B cell (primary cell): ENCODE results near the gene RASA3.

Experiments
- EZH2 ChIP-seq: IDR thresholded peaks from 2 replicates; pipeline ENCODE4 v1.6.1; 2012; ENCODE audit warnings: borderline replicate concordance, low read depth, mild to moderate bottlenecking, moderate library complexity, low read length; ENCODE audit not compliant: insufficient read depth, poor library complexity, severe bottlenecking
- TF ChIP-seq, protein P1 (sequence below): fragments of 200-600 bp; IDR thresholded peaks from one replicate; pipeline ENCODE4 v1.8.0; 2022; ENCODE audit warnings: antibody characterized with exemption, mild to moderate bottlenecking

DNA sequence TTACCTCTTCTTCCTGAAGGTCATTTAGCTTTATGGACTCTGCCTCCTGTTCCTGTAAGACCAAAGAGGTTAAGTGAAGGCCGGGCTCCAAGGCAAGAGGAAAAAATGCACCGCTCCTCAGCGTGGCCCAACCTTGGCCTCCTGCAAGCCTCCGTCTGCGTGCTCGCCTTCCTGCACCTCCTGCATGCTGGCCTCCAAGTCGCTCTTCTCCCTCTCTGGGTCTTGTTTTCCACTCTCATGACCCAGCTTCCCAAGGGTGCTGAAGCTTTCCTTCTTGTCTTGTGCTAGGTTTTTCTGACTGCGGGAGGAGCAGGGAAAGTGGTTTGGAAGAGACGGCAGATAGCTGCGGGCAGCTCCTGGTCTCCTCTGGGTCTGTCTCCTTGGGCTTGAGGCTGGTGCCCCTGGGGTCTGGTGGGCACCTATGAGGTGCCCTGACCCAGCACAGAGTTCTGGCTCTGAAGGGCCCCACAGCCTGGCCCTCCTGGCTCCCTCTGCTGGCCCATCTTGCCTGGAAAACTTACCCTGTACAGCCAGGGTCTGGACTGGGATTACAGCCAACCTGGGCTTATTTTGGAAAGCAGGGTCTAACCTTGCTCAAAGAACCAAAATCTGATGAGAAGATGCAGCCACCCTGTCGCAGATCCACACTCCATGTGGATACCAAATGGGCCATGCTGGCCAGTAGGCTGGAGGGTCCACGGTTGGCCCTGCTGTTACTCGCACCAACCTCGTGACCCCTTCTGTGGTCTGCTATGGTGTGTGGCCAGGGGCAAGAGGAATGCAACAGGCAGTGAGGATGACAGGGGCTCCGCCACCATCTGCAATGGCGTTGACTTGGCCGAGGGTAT, 163.7 kb downstream of the RASA3 start:
- TF ChIP-seq, protein P1, sequence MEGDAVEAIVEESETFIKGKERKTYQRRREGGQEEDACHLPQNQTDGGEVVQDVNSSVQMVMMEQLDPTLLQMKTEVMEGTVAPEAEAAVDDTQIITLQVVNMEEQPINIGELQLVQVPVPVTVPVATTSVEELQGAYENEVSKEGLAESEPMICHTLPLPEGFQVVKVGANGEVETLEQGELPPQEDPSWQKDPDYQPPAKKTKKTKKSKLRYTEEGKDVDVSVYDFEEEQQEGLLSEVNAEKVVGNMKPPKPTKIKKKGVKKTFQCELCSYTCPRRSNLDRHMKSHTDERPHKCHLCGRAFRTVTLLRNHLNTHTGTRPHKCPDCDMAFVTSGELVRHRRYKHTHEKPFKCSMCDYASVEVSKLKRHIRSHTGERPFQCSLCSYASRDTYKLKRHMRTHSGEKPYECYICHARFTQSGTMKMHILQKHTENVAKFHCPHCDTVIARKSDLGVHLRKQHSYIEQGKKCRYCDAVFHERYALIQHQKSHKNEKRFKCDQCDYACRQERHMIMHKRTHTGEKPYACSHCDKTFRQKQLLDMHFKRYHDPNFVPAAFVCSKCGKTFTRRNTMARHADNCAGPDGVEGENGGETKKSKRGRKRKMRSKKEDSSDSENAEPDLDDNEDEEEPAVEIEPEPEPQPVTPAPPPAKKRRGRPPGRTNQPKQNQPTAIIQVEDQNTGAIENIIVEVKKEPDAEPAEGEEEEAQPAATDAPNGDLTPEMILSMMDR = no peak
- TF ChIP-seq EZH2 = no peak
